GM18526 (cell line): Measurements from ENCODE around the gene OSR1.

Source experiments
- POLR2A ChIP-seq: IDR thresholded peaks from 3 replicates; pipeline ENCODE4 v1.6.1; 2011; ENCODE audit not compliant: insufficient read length; ENCODE audit errors: extremely low read depth

OSR1 gene

GRCh38 chr2:19362094-19362754, 3.8 kb upstream of the OSR1 start:
- no peak for TF ChIP-seq POLR2A

DNA sequence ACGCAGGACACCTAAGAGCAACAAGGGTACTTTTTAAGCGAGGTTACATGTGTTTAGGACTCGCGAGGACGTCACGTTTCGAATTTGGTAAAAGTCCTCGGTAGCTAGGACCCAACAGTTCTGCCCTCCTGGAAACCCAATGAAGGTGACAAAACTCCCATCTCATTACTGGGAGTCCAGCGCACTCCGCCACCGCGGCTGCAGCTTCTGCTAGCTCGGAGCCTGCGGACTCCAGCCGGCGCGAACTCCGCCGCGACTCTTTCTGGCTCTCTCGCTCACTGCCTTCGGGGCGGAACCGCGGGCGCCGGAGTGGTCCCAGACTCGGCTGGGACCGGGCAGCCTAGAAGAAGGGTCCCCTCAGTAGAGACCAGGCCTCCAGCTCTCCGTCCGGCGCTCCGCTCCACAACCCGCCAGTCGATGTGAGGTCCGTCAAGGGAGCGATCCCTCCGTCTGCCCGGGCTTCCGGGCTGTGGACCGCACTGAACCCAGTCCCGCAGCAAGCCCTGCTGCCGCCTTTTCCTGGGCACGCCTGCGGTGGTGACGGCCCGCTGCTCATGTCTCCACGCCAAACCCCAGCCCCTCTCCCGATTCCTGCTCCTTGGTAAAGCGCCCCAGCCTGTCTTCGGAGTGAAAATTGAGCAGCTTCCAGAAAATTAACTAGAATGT, 3.0 kb upstream of the OSR1 start:
- TF ChIP-seq POLR2A: no peak

DNA sequence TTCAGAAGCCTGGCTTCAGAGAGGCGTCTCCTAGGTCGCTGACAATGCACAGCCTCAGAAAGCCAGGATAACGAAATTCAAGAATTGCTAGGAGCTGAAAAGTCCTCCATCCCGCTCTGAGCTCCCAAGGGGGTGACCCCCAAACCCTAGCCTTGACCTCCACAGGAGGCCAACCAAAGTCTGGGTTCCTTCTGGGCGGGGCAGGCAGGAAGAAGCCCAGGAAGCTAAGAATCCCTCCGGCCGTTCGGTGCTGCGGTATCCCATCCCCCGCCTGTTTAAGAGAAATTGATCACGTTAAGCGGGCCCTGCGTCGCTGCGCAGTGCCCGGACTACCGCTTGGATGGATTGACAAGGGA, 2.5 kb upstream of the OSR1 start:
- TF ChIP-seq POLR2A: no peak

DNA sequence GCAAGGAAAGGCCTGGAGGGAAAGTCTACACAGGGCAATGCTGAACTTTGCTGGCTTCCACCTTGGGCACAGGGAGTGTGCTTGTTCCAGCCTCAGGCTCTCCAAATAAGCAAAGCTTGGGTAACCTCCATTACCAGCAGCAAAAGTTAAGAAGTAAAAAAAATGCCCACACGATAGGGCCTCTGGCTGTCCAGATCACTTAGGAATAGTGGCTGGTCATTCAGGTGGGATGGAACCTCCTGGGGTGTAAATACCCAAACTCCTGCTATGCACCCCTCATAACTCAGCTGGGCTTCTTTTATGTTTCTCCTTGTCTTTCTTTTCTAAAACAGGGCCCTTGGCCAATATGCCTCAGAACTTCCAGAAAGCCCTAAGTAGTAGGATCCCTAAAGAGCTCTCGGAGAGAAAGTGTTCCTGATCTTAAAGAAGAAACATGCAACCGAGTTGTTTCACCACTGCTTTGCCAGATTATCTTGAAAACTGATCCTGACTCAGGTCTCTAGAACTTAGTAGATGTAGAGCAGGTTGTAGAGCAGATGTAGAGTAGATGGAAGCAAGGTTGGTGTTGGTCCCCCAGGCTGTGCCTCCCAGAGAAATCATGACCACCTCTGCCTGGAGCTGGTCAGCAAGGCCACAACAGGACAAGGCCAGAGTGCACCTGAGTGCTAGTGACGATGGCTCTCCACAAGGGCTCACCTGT, 2.0 kb upstream of the OSR1 start:
- TF ChIP-seq POLR2A: no peak

GRCh38 chr2:19359456-19359855, 1.0 kb upstream of the OSR1 start:
- no peak for TF ChIP-seq POLR2A

DNA sequence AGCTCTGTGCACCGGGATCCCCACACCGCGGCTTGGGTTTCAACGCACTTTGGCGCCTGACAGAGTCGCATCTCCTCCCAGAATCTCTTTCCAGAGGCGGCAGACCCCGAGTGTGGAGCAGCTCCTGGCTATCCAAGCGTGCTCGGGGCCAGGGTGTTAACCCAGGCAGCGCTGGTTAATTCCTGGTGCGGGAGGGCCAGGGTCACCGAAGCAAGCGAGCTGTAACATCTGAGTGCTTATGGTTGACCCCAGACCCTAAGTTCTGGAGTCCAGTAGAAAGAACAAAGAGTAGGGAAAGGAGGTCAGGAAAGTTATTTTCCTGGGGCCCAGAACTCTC, 566 bp upstream of the OSR1 start:
- no peak for TF ChIP-seq POLR2A

GRCh38 chr2:19357402-19358241, 801 bp downstream of the OSR1 start:
- no peak for TF ChIP-seq POLR2A

- no peak for TF ChIP-seq POLR2A
These were observed 1.6 kb downstream of the OSR1 start for GRCh38 chr2:19356545-19357401.

DNA sequence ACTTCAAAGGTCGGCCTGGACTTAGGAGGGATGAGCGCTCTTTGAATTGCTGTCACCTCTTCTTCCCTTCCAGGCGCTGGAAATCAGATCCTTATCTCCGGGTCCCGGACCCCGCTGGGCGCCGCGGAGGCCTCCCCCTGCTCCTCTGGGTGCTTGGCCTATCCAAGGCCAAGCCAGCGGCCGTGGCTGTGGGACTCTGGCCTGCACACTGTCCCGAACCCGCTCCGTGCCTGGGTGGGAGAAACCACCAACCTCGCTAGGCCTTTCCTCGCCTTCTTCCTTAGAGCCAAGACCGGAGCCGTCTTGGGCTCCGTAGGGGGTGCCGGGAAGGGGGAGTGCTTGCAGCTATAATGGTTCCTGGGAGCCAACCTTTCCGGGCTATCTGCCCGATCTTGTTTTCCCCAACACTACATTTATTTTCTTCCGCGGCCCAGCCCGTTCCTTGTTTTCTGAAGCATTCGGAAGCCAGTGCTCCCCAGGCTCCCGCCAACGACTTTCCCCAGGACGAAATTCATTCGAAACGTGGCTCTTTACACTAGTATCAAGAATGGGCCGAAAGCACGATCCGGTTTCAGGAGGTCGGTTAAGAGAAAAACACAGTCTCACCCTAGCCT, 2.4 kb downstream of the OSR1 start:
- TF ChIP-seq POLR2A: no peak

- no peak for TF ChIP-seq POLR2A
These were observed 3.0 kb downstream of the OSR1 start for GRCh38 chr2:19355416-19355821.

- no peak for TF ChIP-seq POLR2A
These were observed 3.4 kb downstream of the OSR1 start for GRCh38 chr2:19355014-19355405.

GRCh38 chr2:19353721-19354050, 4.7 kb downstream of the OSR1 start:
- TF ChIP-seq POLR2A: no peak

DNA sequence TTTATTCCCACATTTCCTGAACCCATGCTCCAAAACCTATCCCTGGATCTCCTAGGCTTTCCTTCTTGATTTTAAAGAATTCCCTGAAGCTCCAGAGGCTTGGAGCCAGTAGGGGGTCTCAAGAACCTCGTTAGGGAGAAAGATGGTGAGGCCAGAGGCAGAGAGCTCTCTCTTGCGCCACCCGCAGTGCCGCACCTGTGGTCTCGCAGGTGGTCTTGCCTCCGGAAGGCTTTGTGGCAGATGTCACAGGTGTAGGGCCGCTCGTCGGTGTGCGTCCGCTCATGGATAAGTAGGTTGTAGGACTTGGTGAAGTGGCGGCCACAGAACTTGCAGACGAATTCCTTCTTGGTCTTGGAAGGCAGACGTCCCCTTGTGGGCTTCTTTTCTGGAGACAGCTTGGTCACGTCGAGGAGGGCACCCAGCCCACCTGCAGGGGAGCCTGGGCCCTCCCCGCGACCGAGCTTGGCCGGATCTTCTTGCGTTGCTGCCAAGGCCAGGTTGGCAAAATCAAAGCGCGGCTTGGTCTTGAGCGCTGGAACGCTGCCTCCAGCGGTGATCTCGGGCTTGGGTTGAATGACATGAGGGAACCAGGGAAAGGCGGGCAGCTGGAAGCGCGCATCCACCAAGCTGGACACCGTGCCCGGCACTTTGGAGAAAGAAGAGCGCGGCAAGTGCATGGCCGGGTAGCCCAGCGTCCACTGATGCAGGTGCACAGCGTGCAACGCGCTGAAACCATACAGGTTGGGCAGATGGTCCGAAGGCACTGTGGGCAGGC, 5.3 kb downstream of the OSR1 start:
- no peak for TF ChIP-seq POLR2A
